Lower leg skin (tissue), 3 donors: ENCODE measurements around the gene ZC3H7B.

Experiments used
- POLR2A ChIP-seq, 2 donors: fragments of 450-650 bp; IDR thresholded peaks; one replicate each; pipeline ENCODE4 v1.6.1; 2016 to 2017; ENCODE audit warnings: antibody characterized with exemption in 2 of 2, mild to moderate bottlenecking in 1 of 2, moderate library complexity in 1 of 2
- TF ChIP-seq, protein P1 (sequence below), 3 donors: fragments of 450-650 bp; IDR thresholded peaks; one replicate each; pipeline ENCODE4 v1.5.1; 2016; ENCODE audit warnings: antibody characterized with exemption in 3 of 3, mild to moderate bottlenecking in 3 of 3, moderate library complexity in 2 of 3

DNA sequence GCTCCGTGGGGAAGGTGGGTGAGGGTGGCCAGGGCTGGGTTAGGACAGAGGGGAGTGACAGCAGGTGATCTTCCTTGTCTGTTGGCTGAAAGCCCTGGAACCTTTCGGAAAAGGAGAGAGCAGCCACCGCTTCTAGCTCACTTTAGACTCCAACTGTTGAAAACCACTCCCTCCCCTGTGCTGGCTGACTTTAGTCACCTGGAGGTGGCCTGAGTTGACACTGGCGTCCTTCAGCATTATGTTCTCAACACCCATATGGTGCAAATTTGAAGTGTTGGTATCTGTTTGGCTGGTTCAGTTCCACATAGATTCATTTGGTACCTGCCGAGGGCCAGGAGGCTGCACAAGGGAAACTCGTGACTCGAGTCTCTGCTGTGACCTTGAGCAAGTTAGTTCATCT is 28.8 kb downstream of the ZC3H7B start:
- TF ChIP-seq POLR2A (IDR thresholded peaks at IDR 0.05): no peak
- TF ChIP-seq, protein P1, sequence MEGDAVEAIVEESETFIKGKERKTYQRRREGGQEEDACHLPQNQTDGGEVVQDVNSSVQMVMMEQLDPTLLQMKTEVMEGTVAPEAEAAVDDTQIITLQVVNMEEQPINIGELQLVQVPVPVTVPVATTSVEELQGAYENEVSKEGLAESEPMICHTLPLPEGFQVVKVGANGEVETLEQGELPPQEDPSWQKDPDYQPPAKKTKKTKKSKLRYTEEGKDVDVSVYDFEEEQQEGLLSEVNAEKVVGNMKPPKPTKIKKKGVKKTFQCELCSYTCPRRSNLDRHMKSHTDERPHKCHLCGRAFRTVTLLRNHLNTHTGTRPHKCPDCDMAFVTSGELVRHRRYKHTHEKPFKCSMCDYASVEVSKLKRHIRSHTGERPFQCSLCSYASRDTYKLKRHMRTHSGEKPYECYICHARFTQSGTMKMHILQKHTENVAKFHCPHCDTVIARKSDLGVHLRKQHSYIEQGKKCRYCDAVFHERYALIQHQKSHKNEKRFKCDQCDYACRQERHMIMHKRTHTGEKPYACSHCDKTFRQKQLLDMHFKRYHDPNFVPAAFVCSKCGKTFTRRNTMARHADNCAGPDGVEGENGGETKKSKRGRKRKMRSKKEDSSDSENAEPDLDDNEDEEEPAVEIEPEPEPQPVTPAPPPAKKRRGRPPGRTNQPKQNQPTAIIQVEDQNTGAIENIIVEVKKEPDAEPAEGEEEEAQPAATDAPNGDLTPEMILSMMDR (IDR thresholded peaks at IDR 0.05): no peak
